DOHH2 (cell line): ENCODE measurements around the gene SCG5.

ENCODE experiments used
- H3F3A ChIP-seq: fragments of 200-600 bp; sonication (generic), shearing (Covaris generic); 2 replicates; pipeline ENCODE4 v1.6.0; 2016; ENCODE audit warnings: antibody characterized with exemption, mild to moderate bottlenecking; ENCODE audit not compliant: control insufficient read depth, insufficient read depth
- H3K27ac ChIP-seq: fragments of 200-600 bp; sonication (generic); 2 replicates; pipeline ENCODE4 v1.5.1; 2014; ENCODE audit warnings: low read depth, mild to moderate bottlenecking, low read length, moderate library complexity
- H3K27me3 ChIP-seq: fragments of 200-600 bp; sonication (generic); 2 replicates; pipeline ENCODE4 v1.6.1; 2014; ENCODE audit warnings: mild to moderate bottlenecking, low read length, mixed read lengths; ENCODE audit not compliant: control insufficient read depth
- H3K36me3 ChIP-seq: fragments of 200-600 bp; sonication (generic); 2 replicates; pipeline ENCODE4 v1.6.1; 2014; ENCODE audit warnings: mild to moderate bottlenecking, low read length, moderate library complexity, mixed read lengths; ENCODE audit not compliant: control insufficient read depth
- H3K4me1 ChIP-seq: fragments of 200-600 bp; sonication (generic); 2 replicates; pipeline ENCODE4 v1.6.1; 2014; ENCODE audit warnings: mild to moderate bottlenecking, low read length, mixed read lengths; ENCODE audit not compliant: control insufficient read depth
- H3K4me2 ChIP-seq: fragments of 200-600 bp; sonication (generic); 2 replicates; pipeline ENCODE4 v1.6.0; 2014; ENCODE audit warnings: mild to moderate bottlenecking, low read length, moderate library complexity
- H3K4me3 ChIP-seq: fragments of 200-600 bp; sonication (generic); 2 replicates; pipeline ENCODE4 v1.5.1; 2014; ENCODE audit warnings: mild to moderate bottlenecking, low read length, mixed read lengths
- H3K79me2 ChIP-seq: fragments of 200-600 bp; sonication (generic); 2 replicates; pipeline ENCODE4 v1.6.1; 2014; ENCODE audit warnings: mild to moderate bottlenecking, low read length, mixed read lengths; ENCODE audit not compliant: control insufficient read depth
- H3K9me2 ChIP-seq: fragments of 200-600 bp; sonication (generic); replicated peaks from 2 replicates; pipeline ENCODE4 v1.6.1; 2014; ENCODE audit warnings: mild to moderate bottlenecking, low read length, mixed read lengths; ENCODE audit not compliant: control insufficient read depth
- H3K9me3 ChIP-seq: fragments of 200-600 bp; sonication (generic); 2 replicates; pipeline ENCODE4 v1.6.1; 2014; ENCODE audit warnings: antibody characterized with exemption, low read length, mixed read lengths; ENCODE audit not compliant: control insufficient read depth, insufficient read depth
- H4K20me1 ChIP-seq: fragments of 200-600 bp; sonication (generic); 2 replicates; pipeline ENCODE4 v1.6.0; 2014; ENCODE audit warnings: low read depth, mild to moderate bottlenecking, antibody characterized with exemption, low read length, moderate library complexity; ENCODE audit not compliant: control insufficient read depth, insufficient read depth
- EZH2phosphoT487 ChIP-seq: fragments of 200-600 bp; sonication (generic); IDR thresholded peaks from 2 replicates; pipeline ENCODE4 v1.6.1; 2017; ENCODE audit warnings: borderline replicate concordance, mild to moderate bottlenecking, antibody characterized with exemption, low read length, moderate library complexity, mixed read lengths
- TF ChIP-seq, protein P1 (sequence below): fragments of 200-600 bp; sonication (generic); IDR thresholded peaks from one replicate; pipeline ENCODE4 v1.5.1; 2014; ENCODE audit warnings: antibody characterized with exemption, mild to moderate bottlenecking, low read depth, low read length; ENCODE audit not compliant: poor library complexity, severe bottlenecking

The SCG5 gene

DNA sequence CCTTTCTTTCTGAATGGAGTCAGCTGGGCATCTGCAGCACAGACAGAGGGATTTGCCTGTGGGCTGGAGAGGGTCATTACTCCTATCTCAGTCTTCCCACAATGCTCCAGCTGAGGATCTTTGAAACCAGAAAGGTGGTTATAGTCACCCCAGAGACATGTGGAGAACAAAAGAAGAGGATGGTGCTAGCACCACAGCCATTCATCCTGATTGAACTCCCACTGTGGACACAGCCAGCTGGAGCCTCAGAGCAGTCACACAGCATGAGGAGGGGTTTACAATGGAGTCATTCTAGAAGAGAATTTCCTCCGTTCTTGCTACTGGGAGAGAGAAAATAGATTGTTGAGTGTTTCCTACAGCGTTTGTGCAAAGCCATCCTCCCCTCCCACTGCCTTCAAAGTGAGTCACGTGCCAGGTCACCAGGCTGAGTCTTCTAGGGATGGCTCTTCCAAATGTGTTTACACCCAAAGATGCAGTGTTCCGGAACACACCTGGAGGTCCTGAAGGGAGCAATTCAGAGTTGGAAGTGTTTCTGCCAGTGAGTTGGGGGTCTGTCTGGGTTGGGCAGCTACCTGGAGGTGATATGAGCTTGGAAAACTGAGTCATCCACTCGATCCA, 57.4 kb downstream of the SCG5 start:
- Histone ChIP-seq H4K20me1 (no peaks in the 10 kb centered on the region), H3K9me2 (no peaks in the 10 kb centered on the region), H3K79me2 (no peaks in the 10 kb centered on the region), H3K27me3 (no peaks in the 10 kb centered on the region), H3K4me3 (no peak overlapping the region), H3K4me1 (no peaks in the 10 kb centered on the region), H3K4me2 (no peak overlapping the region), H3F3A (no peaks in the 10 kb centered on the region), H3K27ac (no peak overlapping the region), H3K36me3 (no peaks in the 10 kb centered on the region), H3K9me3 (no peaks in the 10 kb centered on the region)
- no peak for TF ChIP-seq EZH2phosphoT487
- TF ChIP-seq, protein P1, sequence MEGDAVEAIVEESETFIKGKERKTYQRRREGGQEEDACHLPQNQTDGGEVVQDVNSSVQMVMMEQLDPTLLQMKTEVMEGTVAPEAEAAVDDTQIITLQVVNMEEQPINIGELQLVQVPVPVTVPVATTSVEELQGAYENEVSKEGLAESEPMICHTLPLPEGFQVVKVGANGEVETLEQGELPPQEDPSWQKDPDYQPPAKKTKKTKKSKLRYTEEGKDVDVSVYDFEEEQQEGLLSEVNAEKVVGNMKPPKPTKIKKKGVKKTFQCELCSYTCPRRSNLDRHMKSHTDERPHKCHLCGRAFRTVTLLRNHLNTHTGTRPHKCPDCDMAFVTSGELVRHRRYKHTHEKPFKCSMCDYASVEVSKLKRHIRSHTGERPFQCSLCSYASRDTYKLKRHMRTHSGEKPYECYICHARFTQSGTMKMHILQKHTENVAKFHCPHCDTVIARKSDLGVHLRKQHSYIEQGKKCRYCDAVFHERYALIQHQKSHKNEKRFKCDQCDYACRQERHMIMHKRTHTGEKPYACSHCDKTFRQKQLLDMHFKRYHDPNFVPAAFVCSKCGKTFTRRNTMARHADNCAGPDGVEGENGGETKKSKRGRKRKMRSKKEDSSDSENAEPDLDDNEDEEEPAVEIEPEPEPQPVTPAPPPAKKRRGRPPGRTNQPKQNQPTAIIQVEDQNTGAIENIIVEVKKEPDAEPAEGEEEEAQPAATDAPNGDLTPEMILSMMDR, result no peak

DNA sequence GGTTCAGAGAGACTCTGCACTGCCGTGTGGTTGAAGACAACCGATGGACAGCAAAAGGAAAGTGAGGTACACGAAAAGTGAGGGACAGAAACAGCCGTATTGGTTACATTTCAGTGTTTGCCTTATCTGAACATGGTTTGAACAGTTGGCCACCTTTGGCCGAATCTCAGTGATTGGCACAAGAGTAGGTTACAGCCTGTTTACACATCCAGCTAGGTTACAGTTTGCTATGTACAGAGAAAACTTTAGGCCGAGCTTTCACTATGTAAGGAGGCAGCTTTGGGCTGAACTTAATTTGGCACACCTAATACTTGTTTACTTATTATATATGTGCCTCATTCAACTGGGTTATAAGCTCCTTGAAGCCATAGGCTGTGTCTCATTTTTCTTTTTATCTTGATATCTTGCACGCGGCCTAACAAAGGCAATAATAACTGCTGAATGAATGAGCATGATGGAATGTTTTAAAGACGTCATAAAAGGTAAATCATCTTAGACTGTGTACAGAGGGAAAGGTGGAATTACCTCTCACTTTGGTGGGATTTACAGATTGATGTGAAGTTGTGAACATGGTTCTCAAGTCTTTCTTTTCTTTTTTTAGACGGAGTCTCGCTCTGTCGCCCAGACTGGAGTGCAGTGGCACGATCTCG, 59.1 kb downstream of the SCG5 start:
- Histone ChIP-seq H3K79me2 (no peaks in the 10 kb centered on the region), H3K9me2 (no peaks in the 10 kb centered on the region), H3K36me3 (no peaks in the 10 kb centered on the region), H3K9me3 (no peaks in the 10 kb centered on the region), H3F3A (no peaks in the 10 kb centered on the region), H3K27me3 (0 out of 2 replicates have a peak, but pooled peaks cover 3% of the 10 kb centered on the region), H3K4me2 (no peak overlapping the region), H3K4me1 (no peaks in the 10 kb centered on the region), H3K27ac (no peak overlapping the region), H4K20me1 (no peaks in the 10 kb centered on the region), H3K4me3 (no peak overlapping the region)
- TF ChIP-seq, protein P1, result no peak
- TF ChIP-seq EZH2phosphoT487, result no peak

DNA sequence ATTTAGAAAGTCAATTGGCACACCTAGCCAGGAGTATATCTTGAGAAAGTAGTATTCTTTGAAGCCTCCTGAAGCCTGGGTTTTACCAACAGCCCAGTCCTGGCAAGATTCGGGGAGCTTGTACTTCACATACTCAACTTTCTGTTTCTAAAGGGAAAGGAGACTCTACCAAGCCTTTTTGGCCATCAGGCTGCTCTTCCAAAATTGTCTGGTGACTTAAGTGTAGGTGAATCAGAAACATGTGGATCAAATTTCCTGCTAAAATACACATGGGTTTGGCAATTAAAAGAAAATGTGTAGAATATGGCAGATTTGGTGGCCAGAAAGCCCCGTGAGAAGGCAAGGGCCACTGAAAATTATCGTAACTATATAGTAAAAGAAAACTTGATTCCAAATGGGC, 60.4 kb downstream of the SCG5 start:
- Histone ChIP-seq H3F3A (no peaks in the 10 kb centered on the region), H3K9me3 (no peaks in the 10 kb centered on the region), H3K4me2 (no peak overlapping the region), H3K4me3 (no peak overlapping the region), H3K27ac (no peak overlapping the region), H4K20me1 (no peaks in the 10 kb centered on the region), H3K4me1 (no peaks in the 10 kb centered on the region), H3K9me2 (no peaks in the 10 kb centered on the region), H3K36me3 (no peaks in the 10 kb centered on the region), H3K27me3 (0 out of 2 replicates have a peak, but pooled peaks cover 3% of the 10 kb centered on the region), H3K79me2 (no peaks in the 10 kb centered on the region)
- TF ChIP-seq, protein P1, result no peak
- TF ChIP-seq EZH2phosphoT487, result no peak
